ENCODE measurements around the gene ETFA.
"Not testable (repeated sequence)": the region's sequence is repeated elsewhere in the genome, so short reads cannot be mapped to it uniquely, and the experiment has no call there.

The ETFA gene

GRCh38 chr15:76324066-76324465, 12.8 kb upstream of the ETFA start:
- no peak for DNase-seq

- DNase-seq = no peak
These were observed 10.3 kb upstream of the ETFA start for GRCh38 chr15:76321602-76322001.

- no peak for DNase-seq
These were observed 9.9 kb upstream of the ETFA start for GRCh38 chr15:76321171-76321570.

- DNase-seq = no peak
These were observed 8.7 kb upstream of the ETFA start for GRCh38 chr15:76320012-76320411.

GRCh38 chr15:76313731-76314130, 2.5 kb upstream of the ETFA start:
- no peak for DNase-seq

GRCh38 chr15:76313175-76313567, 1.9 kb upstream of the ETFA start:
- not testable (repeated sequence) for DNase-seq

- no peak for DNase-seq
These were observed 1.4 kb upstream of the ETFA start for GRCh38 chr15:76312540-76313174.

- peak in 1 of 2 experiments; percentile 56 for DNase-seq
These were observed 682 bp downstream of the ETFA start for GRCh38 chr15:76310475-76311099.

- DNase-seq = no peak
These were observed 1.5 kb downstream of the ETFA start for GRCh38 chr15:76309601-76310330.

GRCh38 chr15:76303909-76304308, 7.4 kb downstream of the ETFA start:
- DNase-seq = no peak

- DNase-seq = no peak
These were observed 11.5 kb downstream of the ETFA start for GRCh38 chr15:76299786-76300185.

- no peak for DNase-seq
These were observed 12.3 kb downstream of the ETFA start for GRCh38 chr15:76298986-76299385.

- not testable (repeated sequence) for DNase-seq
These were observed 13.3 kb downstream of the ETFA start for GRCh38 chr15:76297951-76298350.

GRCh38 chr15:76296849-76297248, 14.4 kb downstream of the ETFA start:
- no peak for DNase-seq

- not testable (repeated sequence) for DNase-seq
These were observed 16.8 kb downstream of the ETFA start for GRCh38 chr15:76294463-76294862.

- no peak for DNase-seq
These were observed 17.9 kb downstream of the ETFA start for GRCh38 chr15:76293361-76293760.

- no peak for DNase-seq
These were observed 21.7 kb downstream of the ETFA start for GRCh38 chr15:76289582-76289981.

GRCh38 chr15:76286271-76286879, 24.9 kb downstream of the ETFA start:
- no peak for DNase-seq

- no peak for DNase-seq
These were observed 25.9 kb downstream of the ETFA start for GRCh38 chr15:76285241-76285825.

- DNase-seq = no peak
These were observed 28.8 kb downstream of the ETFA start for GRCh38 chr15:76282465-76282864.

- DNase-seq = no peak
These were observed 32.6 kb downstream of the ETFA start for GRCh38 chr15:76278651-76279050.

GRCh38 chr15:76274821-76275220, 36.4 kb downstream of the ETFA start:
- no peak for DNase-seq

- no peak for DNase-seq
These were observed 37.0 kb downstream of the ETFA start for GRCh38 chr15:76274226-76274625.

Data from NCI-H526 (cell line).